Caki2 (cell line): ENCODE data around the gene LOXL3. TPM values are rescaled to one million over a fixed set of nuclear protein-coding genes. Genes with fewer than 3 reads are reported as not detected.
"Not testable (repeated sequence)": the region's sequence is repeated elsewhere in the genome, so short reads cannot be mapped to it uniquely, and the experiment has no call there.

ENCODE experiments used
- DNase-seq: peaks from one replicate; pipeline ENCODE4 v3.0.0-alpha.2; 2015; ENCODE audit warnings: low read depth
- in situ Hi-C: cut with HindIII; loops from 2 replicates; pipeline ENCODE4 v1.10.0; 2016; ENCODE audit warnings: low sequenced_read_pairs, low pct_unique_long_range_greater_than_20kb, mixed read lengths
- total RNA-seq: library from RNA; depleted of rRNA; stranded (reverse); fragments of >200 nt; shearing (Covaris generic); gene quantifications from 2 replicates; pipeline ENCODE4 v1.2.3, GENCODE V29; 2014; ENCODE audit warnings: low replicate concordance

LOXL3 gene
- total RNA-seq, 1 experiment from 2014 or later = 0.81 TPM

GRCh38 chr2:74502147-74502719, 51.5 kb downstream of the LOXL3 start:
- no peak for DNase-seq
- in situ Hi-C loops = no loop called here

GRCh38 chr2:74501335-74502071, 52.2 kb downstream of the LOXL3 start:
- in situ Hi-C loops = no loop called here
- no peak for DNase-seq

- in situ Hi-C loops = no loop called here
- no peak for DNase-seq
These were observed 53.2 kb downstream of the LOXL3 start for GRCh38 chr2:74500578-74500946.

- no peak for DNase-seq
- in situ Hi-C loops = no loop called here
These were observed 53.7 kb downstream of the LOXL3 start for GRCh38 chr2:74499940-74500577.

GRCh38 chr2:74499267-74499939, 54.3 kb downstream of the LOXL3 start, which contains the start of gene LBX2:
TSS of gene LBX2 (minus strand) at chr2:74499603. CDS start at chr2:74499537, 66 bp downstream.
- no peak for DNase-seq

GRCh38 chr2:74498500-74499266, 55.1 kb downstream of the LOXL3 start:
- in situ Hi-C loops = no loop called here
- DNase-seq = no peak

More at GRCh38 chr2:74499267-74499939, 54.3 kb downstream of the LOXL3 start, which contains the start of gene LBX2:
- in situ Hi-C loops = no loop called here

GRCh38 chr2:74497777-74498499, 55.8 kb downstream of the LOXL3 start:
- DNase-seq = no peak
- in situ Hi-C loops = no loop called here

- no peak for DNase-seq
- in situ Hi-C loops = no loop called here
These were observed 56.6 kb downstream of the LOXL3 start for GRCh38 chr2:74496997-74497776.

- in situ Hi-C loops = no loop called here
- no peak for DNase-seq
These were observed 58.3 kb downstream of the LOXL3 start for GRCh38 chr2:74495440-74495839.

GRCh38 chr2:74493546-74493945, 60.2 kb downstream of the LOXL3 start:
- in situ Hi-C loops = no loop called here
- no peak for DNase-seq

GRCh38 chr2:74491648-74492544, 61.8 kb downstream of the LOXL3 start:
- in situ Hi-C loops = no loop called here

GRCh38 chr2:74489906-74490305, 63.8 kb downstream of the LOXL3 start:
- DNase-seq = no peak
- in situ Hi-C loops = no loop called here

More at GRCh38 chr2:74491648-74492544, 61.8 kb downstream of the LOXL3 start:
- no peak for DNase-seq

GRCh38 chr2:74488643-74489481, 64.9 kb downstream of the LOXL3 start:
- DNase-seq = no peak
- in situ Hi-C loops = no loop called here

- no peak for DNase-seq
- in situ Hi-C loops = no loop called here
These were observed 67.6 kb downstream of the LOXL3 start for GRCh38 chr2:74486141-74486540.

GRCh38 chr2:74483675-74484164, 70.0 kb downstream of the LOXL3 start:
- DNase-seq, in situ Hi-C loops: not testable (repeated sequence)
